HEK293T (cell line): ENCODE measurements around the gene LDHAL6B.

Experiments used
- BHLHE40 ChIP-seq: fragments of 450-650 bp; IDR thresholded peaks from 2 replicates; pipeline ENCODE4 v1.6.1; 2016; ENCODE audit warnings: mild to moderate bottlenecking, moderate library complexity, borderline replicate concordance
- FOXK2 ChIP-seq: fragments of 450-650 bp; IDR thresholded peaks from 2 replicates; pipeline ENCODE4 v1.6.1; 2016; ENCODE audit warnings: mild to moderate bottlenecking

- TF ChIP-seq BHLHE40 (no peak), FOXK2 (no peak)
Measured at GRCh38 chr15:59189241-59189640, 17.4 kb upstream of the LDHAL6B start.
